ENCODE measurements around the gene PTPRD. TPM values are rescaled to one million over a fixed set of nuclear protein-coding genes. Genes with fewer than 3 reads are reported as not detected.

The PTPRD gene
- total and polyA plus RNA-seq, 2 donors (not counting 1 experiment from before 2014, with no cell fraction given), result not detected

DNA sequence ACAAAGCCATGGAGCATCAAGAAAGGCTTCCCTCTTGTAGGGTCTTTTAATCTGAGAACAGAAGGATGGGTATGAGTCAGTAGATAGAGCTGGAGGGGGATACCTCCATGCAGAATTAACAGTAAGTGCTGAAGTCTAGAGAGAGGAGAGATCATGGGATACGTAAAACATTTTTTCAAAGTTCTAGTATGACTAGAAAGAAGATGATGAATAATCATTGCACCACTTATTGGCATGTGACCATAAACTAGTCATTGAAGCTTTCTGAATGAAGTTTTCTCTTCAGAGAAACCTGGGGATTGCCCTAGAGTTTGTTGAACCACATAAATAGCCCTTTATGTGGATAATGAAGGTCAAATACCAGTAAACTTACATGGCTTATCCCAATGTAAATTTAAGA lies 48.6 kb upstream of the PTPRD start:
- H3K27ac ChIP-seq (ENCODE audit: low read length in 2 of 2), result no peak overlapping the region
- H3K36me3 ChIP-seq (replicated peaks in 1 of 2; ENCODE audit: control extremely low read depth in 1 of 2, control insufficient read depth in 1 of 2, extremely low read depth in 1 of 2, insufficient read depth in 2 of 2, low read length in 1 of 2), result no peaks in the 10 kb centered on the region
- H3K4me1 Mint-ChIP-seq, result no peaks in the 10 kb centered on the region
- intact Hi-C loops (cut with micrococcal nuclease), result no loop called here
- DNase-seq (no peak), ATAC-seq (ENCODE audit: low read depth) (no peak)
- TF ChIP-seq, protein P1, sequence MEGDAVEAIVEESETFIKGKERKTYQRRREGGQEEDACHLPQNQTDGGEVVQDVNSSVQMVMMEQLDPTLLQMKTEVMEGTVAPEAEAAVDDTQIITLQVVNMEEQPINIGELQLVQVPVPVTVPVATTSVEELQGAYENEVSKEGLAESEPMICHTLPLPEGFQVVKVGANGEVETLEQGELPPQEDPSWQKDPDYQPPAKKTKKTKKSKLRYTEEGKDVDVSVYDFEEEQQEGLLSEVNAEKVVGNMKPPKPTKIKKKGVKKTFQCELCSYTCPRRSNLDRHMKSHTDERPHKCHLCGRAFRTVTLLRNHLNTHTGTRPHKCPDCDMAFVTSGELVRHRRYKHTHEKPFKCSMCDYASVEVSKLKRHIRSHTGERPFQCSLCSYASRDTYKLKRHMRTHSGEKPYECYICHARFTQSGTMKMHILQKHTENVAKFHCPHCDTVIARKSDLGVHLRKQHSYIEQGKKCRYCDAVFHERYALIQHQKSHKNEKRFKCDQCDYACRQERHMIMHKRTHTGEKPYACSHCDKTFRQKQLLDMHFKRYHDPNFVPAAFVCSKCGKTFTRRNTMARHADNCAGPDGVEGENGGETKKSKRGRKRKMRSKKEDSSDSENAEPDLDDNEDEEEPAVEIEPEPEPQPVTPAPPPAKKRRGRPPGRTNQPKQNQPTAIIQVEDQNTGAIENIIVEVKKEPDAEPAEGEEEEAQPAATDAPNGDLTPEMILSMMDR (IDR thresholded peaks at IDR 0.05), result no peak
- no peak for TF ChIP-seq EZH2 (IDR thresholded peaks at IDR 0.05; ENCODE audit: borderline replicate concordance, insufficient read depth, low read depth, low read length, poor library complexity, severe bottlenecking)
- no peaks in the 10 kb centered on the region for H3K79me2 ChIP-seq (ENCODE audit: control insufficient read depth, insufficient read depth, low read length)
- H2AFZ ChIP-seq (ENCODE audit: insufficient read depth, low read depth, low read length, poor library complexity, severe bottlenecking), result no peak overlapping the region
- no peaks in the 10 kb centered on the region for H3K4me1 ChIP-seq (ENCODE audit: control insufficient read depth in 2 of 2, insufficient read depth in 2 of 2, low read length in 2 of 2)
- ChIA-PET CTCF (no interaction called here), POLR2A (no interaction called here)
- H3K27ac Mint-ChIP-seq, result no peak overlapping the region
- no peaks in the 10 kb centered on the region for H4K20me1 ChIP-seq (ENCODE audit: control insufficient read depth, insufficient read depth, low read length, poor library complexity, severe bottlenecking)
- no peak overlapping the region for H3K4me3 Mint-ChIP-seq
- H3K27me3 Mint-ChIP-seq, result no peaks in the 10 kb centered on the region
- H3K9me3 ChIP-seq (ENCODE audit: control extremely low read depth in 1 of 3, control insufficient read depth in 2 of 3, insufficient read depth in 1 of 3, low read length in 2 of 3), result no peaks in the 10 kb centered on the region
- no peaks in the 10 kb centered on the region for H3K9me3 Mint-ChIP-seq (ENCODE audit: insufficient read depth)
- H3K27me3 ChIP-seq (replicated peaks in 1 of 4; ENCODE audit: control extremely low read depth in 1 of 4, control insufficient read depth in 3 of 4, insufficient read depth in 4 of 4, low read length in 3 of 4), result no peaks in the 10 kb centered on the region
- no peak overlapping the region for H3K9ac ChIP-seq (ENCODE audit: low read length)
- no CpG with 5 or more reads among the region's 1 CpG for WGBS (ENCODE audit: insufficient coverage)
- no peak overlapping the region for H3K4me3 ChIP-seq (ENCODE audit: control extremely low read depth in 1 of 5, extremely low read depth in 1 of 5, insufficient read depth in 1 of 5, low read depth in 2 of 5, low read length in 4 of 5)
- no peak overlapping the region for H3K4me2 ChIP-seq (replicated peaks; ENCODE audit: low read depth, low read length, poor library complexity, severe bottlenecking)

DNA sequence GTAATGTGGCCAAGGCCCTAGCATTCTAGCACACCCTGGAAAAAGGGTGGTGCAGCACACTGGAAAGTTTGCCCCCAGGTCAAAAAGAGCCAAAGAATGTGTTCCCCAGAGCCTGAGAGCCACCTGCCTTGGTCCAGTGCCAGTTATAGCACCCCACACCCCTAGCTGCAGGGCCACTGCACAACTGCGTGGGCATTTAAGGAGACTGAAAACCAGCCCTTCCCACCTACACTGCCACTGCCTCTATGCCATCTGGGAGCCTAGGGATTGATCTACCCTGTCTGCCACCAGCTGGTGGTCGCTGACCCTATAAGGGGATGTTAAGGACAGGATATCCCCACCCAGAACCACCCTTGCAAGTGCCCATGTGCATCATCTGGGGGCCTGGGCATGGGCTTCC lies 38.2 kb upstream of the PTPRD start:
- Histone ChIP-seq H3K9me3 (ENCODE audit: control extremely low read depth in 1 of 3, control insufficient read depth in 2 of 3, insufficient read depth in 1 of 3, low read length in 2 of 3) (peaks cover 2 to 22% (median 5%) of the 10 kb centered on the region in 3 donors), H3K27me3 (replicated peaks in 1 of 4; ENCODE audit: control extremely low read depth in 1 of 4, control insufficient read depth in 3 of 4, insufficient read depth in 4 of 4, low read length in 3 of 4) (no peaks in the 10 kb centered on the region), H3K4me3 (ENCODE audit: control extremely low read depth in 1 of 5, extremely low read depth in 1 of 5, insufficient read depth in 1 of 5, low read depth in 2 of 5, low read length in 4 of 5) (no peak overlapping the region), H3K4me1 (ENCODE audit: control insufficient read depth in 2 of 2, insufficient read depth in 2 of 2, low read length in 2 of 2) (no peaks in the 10 kb centered on the region), H3K79me2 (ENCODE audit: control insufficient read depth, insufficient read depth, low read length) (no peaks in the 10 kb centered on the region), H3K27ac (ENCODE audit: low read length in 2 of 2) (no peak overlapping the region), H3K4me2 (replicated peaks; ENCODE audit: low read depth, low read length, poor library complexity, severe bottlenecking) (no peak overlapping the region), H3K9ac (ENCODE audit: low read length) (no peak overlapping the region), H2AFZ (ENCODE audit: insufficient read depth, low read depth, low read length, poor library complexity, severe bottlenecking) (no peak overlapping the region), H3K36me3 (replicated peaks in 1 of 2; ENCODE audit: control extremely low read depth in 1 of 2, control insufficient read depth in 1 of 2, extremely low read depth in 1 of 2, insufficient read depth in 2 of 2, low read length in 1 of 2) (no peaks in the 10 kb centered on the region), H4K20me1 (ENCODE audit: control insufficient read depth, insufficient read depth, low read length, poor library complexity, severe bottlenecking) (no peaks in the 10 kb centered on the region)
- H3K9me3 Mint-ChIP-seq (ENCODE audit: insufficient read depth), result peaks cover 10% of the 10 kb centered on the region
- no peak for DNase-seq
- WGBS (ENCODE audit: insufficient coverage), result 88% methylated on average over 1 of the region's 2 CpGs
- TF ChIP-seq, protein P1 (IDR thresholded peaks at IDR 0.05), result no peak
- TF ChIP-seq EZH2 (IDR thresholded peaks at IDR 0.05; ENCODE audit: borderline replicate concordance, insufficient read depth, low read depth, low read length, poor library complexity, severe bottlenecking), result no peak
- no peaks in the 10 kb centered on the region for H3K27me3 Mint-ChIP-seq
- POLR2A ChIA-PET, result no interaction called here
- no peak for ATAC-seq (ENCODE audit: low read depth)
- intact Hi-C loops (cut with micrococcal nuclease), result no loop called here
- no peaks in the 10 kb centered on the region for H3K4me1 Mint-ChIP-seq
- CTCF ChIA-PET, result no interaction called here
- no peak overlapping the region for H3K27ac Mint-ChIP-seq
- no peak overlapping the region for H3K4me3 Mint-ChIP-seq

All from B cell (primary cell).